Lower leg skin (tissue), 4 donors: ENCODE measurements around the gene GRB10. TPM values are rescaled to one million over a fixed set of nuclear protein-coding genes. Genes with fewer than 3 reads are reported as not detected.

Source experiments
- DNase-seq, 2 donors: peaks; one replicate each; pipeline ENCODE4 v3.0.0-alpha.2; 2019; ENCODE audit warnings: low spot score in 2 of 2
- H3K4me3 ChIP-seq: fragments of 200-600 bp; sonication (generic); 2 replicates; pipeline ENCODE4 v1.5.1; 2017; ENCODE audit warnings: mild to moderate bottlenecking, low read depth; ENCODE audit not compliant: poor library complexity, severe bottlenecking
- CTCF ChIP-seq, 3 donors: fragments of 450-650 bp; IDR thresholded peaks; one replicate each; pipeline ENCODE4 v1.5.1; 2016; ENCODE audit warnings: antibody characterized with exemption in 3 of 3, mild to moderate bottlenecking in 3 of 3, moderate library complexity in 2 of 3
- POLR2A ChIP-seq, 2 donors: fragments of 450-650 bp; IDR thresholded peaks; one replicate each; pipeline ENCODE4 v1.6.1; 2016 to 2017; ENCODE audit warnings: antibody characterized with exemption in 2 of 2, mild to moderate bottlenecking in 1 of 2, moderate library complexity in 1 of 2
- WGBS, 2 donors: methylation state at CpG; one replicate each; pipeline ENCODE4 v1.1.5; 2018; 5-methylcytosine and 5-hydroxymethylcytosine counted together
- intact Hi-C: fragments of 100-400 bp; cut with DNase I; formaldehyde crosslinking; loops from one replicate; pipeline ENCODE4 v1.15.0; 2023; ENCODE audit warnings: low total_unique reads
- total RNA-seq, 4 donors: library from RNA; depleted of rRNA; stranded (reverse); fragments of >200 nt; gene quantifications; one replicate each; pipeline ENCODE4 v1.1.0, GENCODE V29; 2016

GRB10 gene
- total RNA-seq, 4 donors from 2014 or later = 6.6 to 25.7 (median 15.2) TPM

DNA sequence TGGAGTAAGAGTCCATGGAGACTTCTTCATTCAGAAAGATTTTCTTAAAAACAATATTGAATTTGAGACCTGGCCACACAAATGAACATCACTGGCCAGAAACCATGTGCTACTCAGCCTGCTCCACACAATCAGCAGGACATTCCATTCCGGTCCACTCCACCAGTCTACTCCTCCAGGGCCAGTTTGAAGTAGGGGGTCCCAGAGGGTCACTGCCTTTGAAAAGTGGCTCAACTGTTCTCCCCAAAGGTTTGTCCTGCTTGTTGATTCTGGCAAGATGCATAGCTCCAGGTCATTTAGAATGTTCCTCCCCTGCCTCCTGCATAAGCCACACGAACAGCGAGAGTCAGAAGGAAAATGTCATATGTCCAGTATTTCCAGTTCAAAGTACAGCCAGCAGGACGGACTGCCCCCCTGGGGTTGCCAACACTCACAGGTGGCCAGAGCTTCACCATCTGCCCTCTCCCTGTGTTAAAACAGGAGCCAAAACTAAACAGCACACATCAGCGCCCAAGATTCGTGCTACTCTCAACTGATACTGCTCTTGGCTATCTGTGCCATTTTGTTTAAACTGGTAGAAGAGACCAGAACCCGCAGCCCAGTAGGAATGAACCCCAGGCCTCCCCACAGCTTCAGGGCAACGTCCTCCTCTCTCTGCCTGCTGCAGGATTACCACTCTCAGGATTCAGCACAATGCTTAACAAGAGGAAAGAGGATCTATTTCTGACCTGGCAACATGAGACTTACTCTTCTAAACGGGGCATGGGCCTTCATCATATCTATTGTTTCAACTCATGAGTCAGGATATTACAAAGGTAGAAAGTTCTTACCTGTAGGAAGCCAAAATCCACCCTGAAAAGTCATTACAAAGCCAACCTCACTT is 11.3 kb downstream of the GRB10 start:
- WGBS, 2 donors = 87 to 90% methylated on average over 9 of the region's 9 CpGs
- H3K4me3 ChIP-seq = no peak overlapping the region
- no peak for DNase-seq
- TF ChIP-seq CTCF (IDR thresholded peaks at IDR 0.05) (no peak), POLR2A (IDR thresholded peaks at IDR 0.05) (no peak)
- intact Hi-C loops = no loop called here

DNA sequence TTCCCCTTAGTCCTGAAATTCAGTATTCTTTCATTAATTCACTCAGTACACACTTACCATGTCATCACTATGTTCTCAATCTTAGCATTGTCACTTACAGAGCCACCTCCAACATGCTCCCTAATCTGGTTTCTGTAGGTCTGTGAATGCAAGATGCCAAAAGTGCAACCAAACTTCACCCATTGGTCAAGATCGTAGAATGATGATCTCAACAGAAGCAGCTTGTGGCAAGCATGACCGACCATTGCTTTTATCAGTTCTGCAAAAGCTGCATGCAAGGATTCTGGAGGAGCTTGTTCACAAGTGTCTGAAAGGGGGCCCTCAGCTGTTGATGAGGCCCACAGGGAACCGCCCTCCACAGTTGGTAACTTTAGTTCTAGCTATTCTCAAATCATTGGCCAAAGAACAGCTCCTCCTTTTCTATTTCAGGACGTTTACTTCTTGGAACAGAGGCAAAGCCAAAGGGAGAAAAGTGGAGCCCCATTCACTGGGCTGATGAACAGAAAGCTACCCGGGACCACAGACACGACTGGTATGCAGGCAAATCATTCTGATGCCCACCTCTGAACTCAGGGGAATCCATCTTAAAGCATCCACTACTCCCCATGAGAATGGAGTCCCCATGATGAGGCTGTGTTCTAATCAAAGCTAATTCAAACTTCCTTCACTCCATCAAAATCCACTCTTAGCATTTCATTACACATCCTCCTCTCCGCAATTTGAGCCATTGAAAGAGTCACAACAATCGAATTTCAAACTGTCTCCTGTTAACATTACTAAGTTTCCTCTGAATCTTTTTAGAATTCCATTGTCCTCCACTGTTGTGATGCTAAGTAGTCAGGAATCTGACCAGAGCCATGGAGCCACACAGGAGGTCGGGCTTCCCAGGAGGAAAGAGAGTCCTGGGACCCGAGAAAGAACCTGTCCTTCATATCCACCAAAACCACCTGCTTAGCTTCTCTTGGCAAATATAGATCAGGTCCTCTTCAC is 13.9 kb downstream of the GRB10 start:
- TF ChIP-seq CTCF (IDR thresholded peaks at IDR 0.05) = no peak
- TF ChIP-seq POLR2A (IDR thresholded peaks at IDR 0.05) = no peak
- no peak for DNase-seq
- H3K4me3 ChIP-seq = no peak overlapping the region
- WGBS, 2 donors = 82 to 84% methylated on average over 10 of the region's 10 CpGs
- intact Hi-C loops = no loop called here

- DNase-seq = no peak
- intact Hi-C loops = no loop called here
- TF ChIP-seq CTCF (IDR thresholded peaks at IDR 0.05) = no peak
- TF ChIP-seq POLR2A (IDR thresholded peaks at IDR 0.05) = no peak
- 48 to 50% methylated on average over 2 of the region's 2 CpGs for WGBS, 2 donors
- H3K4me3 ChIP-seq = no peak overlapping the region
Measured at GRCh38 chr7:50766849-50767207, 15.9 kb downstream of the GRB10 start.

- no peak overlapping the region for H3K4me3 ChIP-seq
- DNase-seq = no peak
- WGBS, 2 donors = 76 to 79% methylated on average over 5 of the region's 5 CpGs
- intact Hi-C loops = no loop called here
- TF ChIP-seq CTCF (IDR thresholded peaks at IDR 0.05) = no peak
- no peak for TF ChIP-seq POLR2A (IDR thresholded peaks at IDR 0.05)
Measured at GRCh38 chr7:50766106-50766848, 16.4 kb downstream of the GRB10 start.

DNA sequence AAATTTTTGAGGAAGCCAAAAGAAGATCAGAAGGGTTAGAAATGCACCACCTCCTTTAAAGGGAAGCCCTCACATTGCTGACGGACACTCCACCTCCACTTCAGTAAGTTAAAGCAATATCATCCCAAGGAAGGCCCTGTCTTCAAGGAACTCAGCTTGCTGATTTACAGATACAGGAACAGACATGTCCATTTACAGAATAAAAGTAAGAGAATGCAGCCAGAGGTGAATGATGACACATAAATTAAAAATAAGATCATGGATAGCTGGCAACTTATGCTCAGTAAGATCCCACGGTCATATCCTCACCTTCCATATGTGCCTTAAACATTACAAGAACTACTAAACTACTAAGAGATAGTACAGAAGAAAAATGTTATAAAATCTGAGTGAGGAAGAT is 20.4 kb downstream of the GRB10 start:
- DNase-seq = no peak
- intact Hi-C loops = no loop called here
- WGBS, 2 donors = 61 to 66% methylated on average over 2 of the region's 2 CpGs

More for the DNA sequence above, 20.4 kb downstream of the GRB10 start:
- no peak overlapping the region for H3K4me3 ChIP-seq
- no peak for TF ChIP-seq CTCF (IDR thresholded peaks at IDR 0.05)
- TF ChIP-seq POLR2A (IDR thresholded peaks at IDR 0.05) = no peak
